Mesendoderm (in vitro differentiated cells): Measurements from ENCODE around the gene METTL23.

Experiments
- DNase-seq: peaks from one replicate; pipeline ENCODE4 v3.0.0; 2013
- H2AK5ac ChIP-seq: 2 replicates; pipeline ENCODE4 v1.6.1; 2013; ENCODE audit warnings: low read length, inconsistent platforms
- H2BK120ac ChIP-seq: 2 replicates; pipeline ENCODE4 v1.6.1; 2013; ENCODE audit warnings: low read depth, mild to moderate bottlenecking, low read length, moderate library complexity, mixed read lengths
- H2BK15ac ChIP-seq: replicated peaks from 2 replicates; pipeline ENCODE4 v1.6.1; 2013; ENCODE audit warnings: low read depth, mild to moderate bottlenecking, moderate library complexity
- H2BK5ac ChIP-seq: 2 replicates; pipeline ENCODE4 v1.6.1; 2013; ENCODE audit warnings: low read length, inconsistent platforms
- H3K18ac ChIP-seq: 2 replicates; pipeline ENCODE4 v1.6.1; 2013; ENCODE audit warnings: mild to moderate bottlenecking, low read length, mixed read lengths
- H3K23ac ChIP-seq: one replicate; pipeline ENCODE4 v1.6.1; 2013; ENCODE audit warnings: low read length
- H3K27ac ChIP-seq: 2 replicates; pipeline ENCODE4 v1.5.1; 2013; ENCODE audit warnings: low read depth, mild to moderate bottlenecking, inconsistent platforms, low read length, moderate library complexity
- H3K27me3 ChIP-seq: 2 replicates; pipeline ENCODE4 v1.6.1; 2013; ENCODE audit warnings: low read length, control low read depth, mild to moderate bottlenecking, inconsistent platforms; ENCODE audit not compliant: insufficient read depth, poor library complexity
- H3K36me3 ChIP-seq: 2 replicates; pipeline ENCODE4 v1.6.1; 2013; ENCODE audit warnings: low read length, inconsistent platforms; ENCODE audit not compliant: control insufficient read depth, insufficient read depth
- H3K4ac ChIP-seq: one replicate; pipeline ENCODE4 v1.6.1; 2013; ENCODE audit warnings: low read depth, mild to moderate bottlenecking, low read length, moderate library complexity
- H3K4me1 ChIP-seq: 2 replicates; pipeline ENCODE4 v1.6.1; 2013; ENCODE audit warnings: low read depth, low read length, inconsistent platforms; ENCODE audit not compliant: control insufficient read depth
- H3K4me2 ChIP-seq: 2 replicates; pipeline ENCODE4 v1.6.1; 2013; ENCODE audit warnings: low read length
- H3K4me3 ChIP-seq: 2 replicates; pipeline ENCODE4 v1.5.1; 2013; ENCODE audit warnings: mild to moderate bottlenecking, low read length
- H3K56ac ChIP-seq: one replicate; pipeline ENCODE4 v1.6.1; 2013; ENCODE audit warnings: low read length
- H3K79me1 ChIP-seq: 2 replicates; pipeline ENCODE4 v1.6.1; 2013; ENCODE audit warnings: low read length, inconsistent platforms
- H3K79me2 ChIP-seq: 2 replicates; pipeline ENCODE4 v1.6.1; 2013; ENCODE audit warnings: mild to moderate bottlenecking, low read length; ENCODE audit not compliant: control insufficient read depth, insufficient read depth
- H3K9ac ChIP-seq: 2 replicates; pipeline ENCODE4 v1.6.1; 2013; ENCODE audit warnings: low read length, inconsistent platforms
- H4K5ac ChIP-seq: one replicate; pipeline ENCODE4 v1.6.1; 2013; ENCODE audit warnings: low read length
- H4K8ac ChIP-seq: one replicate; pipeline ENCODE4 v1.6.1; 2013; ENCODE audit warnings: low read depth, mild to moderate bottlenecking, control low read depth, low read length, moderate library complexity
- WGBS: extraction: QIAGEN DNeasy Blood & Tissue Kit; methylation state at CpG from one replicate; pipeline ENCODE4 v1.1.7; 2013; ENCODE audit warnings: low lambda C conversion rate, missing lambda C conversion rate; ENCODE audit not compliant: insufficient coverage; ENCODE audit errors: extremely low coverage; 5-methylcytosine and 5-hydroxymethylcytosine counted together

Gene METTL23

DNA sequence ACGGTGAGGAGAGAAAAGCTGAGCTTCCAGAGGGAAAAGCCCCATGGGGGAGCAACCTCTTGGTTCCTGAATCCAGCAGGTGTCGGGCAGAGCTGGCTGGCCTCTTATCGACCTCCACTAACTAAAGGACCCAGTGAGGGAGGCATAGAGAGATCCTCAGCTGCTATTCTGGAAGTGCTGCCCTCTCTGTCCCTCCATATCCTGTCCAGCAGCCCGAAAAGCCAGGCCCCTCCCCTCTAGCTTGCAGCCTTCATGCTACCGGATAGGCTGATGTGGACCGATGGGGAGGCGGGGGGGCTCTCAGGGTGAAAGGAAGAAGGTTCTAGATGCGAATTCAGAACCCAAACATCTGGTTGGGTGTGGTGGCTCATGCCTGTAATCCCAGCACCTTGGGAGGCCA lies 40.8 kb upstream of the METTL23 start:
- H3K56ac ChIP-seq: no peak overlapping the region
- no peaks in the 10 kb centered on the region for H3K79me2 ChIP-seq
- no peak overlapping the region for H2BK5ac ChIP-seq
- no peak overlapping the region for H2BK15ac ChIP-seq
- H3K23ac ChIP-seq: no peak overlapping the region
- H3K79me1 ChIP-seq: no peaks in the 10 kb centered on the region
- no peaks in the 10 kb centered on the region for H3K4me1 ChIP-seq
- H2AK5ac ChIP-seq: no peak overlapping the region
- no peak overlapping the region for H3K27ac ChIP-seq
- H2BK120ac ChIP-seq: no peak overlapping the region
- H4K8ac ChIP-seq: no peak overlapping the region
- no peak overlapping the region for H3K18ac ChIP-seq
- DNase-seq: no peak
- no peak overlapping the region for H3K4me2 ChIP-seq
- H3K4ac ChIP-seq: no peak overlapping the region
- no peak overlapping the region for H3K9ac ChIP-seq
- no peak overlapping the region for H3K4me3 ChIP-seq
- H3K36me3 ChIP-seq: no peaks in the 10 kb centered on the region
- no peak overlapping the region for H4K5ac ChIP-seq
- H3K27me3 ChIP-seq: no peaks in the 10 kb centered on the region
- no CpG with 5 or more reads among the region's 8 CpGs for whole genome bisulfite sequencing

DNA sequence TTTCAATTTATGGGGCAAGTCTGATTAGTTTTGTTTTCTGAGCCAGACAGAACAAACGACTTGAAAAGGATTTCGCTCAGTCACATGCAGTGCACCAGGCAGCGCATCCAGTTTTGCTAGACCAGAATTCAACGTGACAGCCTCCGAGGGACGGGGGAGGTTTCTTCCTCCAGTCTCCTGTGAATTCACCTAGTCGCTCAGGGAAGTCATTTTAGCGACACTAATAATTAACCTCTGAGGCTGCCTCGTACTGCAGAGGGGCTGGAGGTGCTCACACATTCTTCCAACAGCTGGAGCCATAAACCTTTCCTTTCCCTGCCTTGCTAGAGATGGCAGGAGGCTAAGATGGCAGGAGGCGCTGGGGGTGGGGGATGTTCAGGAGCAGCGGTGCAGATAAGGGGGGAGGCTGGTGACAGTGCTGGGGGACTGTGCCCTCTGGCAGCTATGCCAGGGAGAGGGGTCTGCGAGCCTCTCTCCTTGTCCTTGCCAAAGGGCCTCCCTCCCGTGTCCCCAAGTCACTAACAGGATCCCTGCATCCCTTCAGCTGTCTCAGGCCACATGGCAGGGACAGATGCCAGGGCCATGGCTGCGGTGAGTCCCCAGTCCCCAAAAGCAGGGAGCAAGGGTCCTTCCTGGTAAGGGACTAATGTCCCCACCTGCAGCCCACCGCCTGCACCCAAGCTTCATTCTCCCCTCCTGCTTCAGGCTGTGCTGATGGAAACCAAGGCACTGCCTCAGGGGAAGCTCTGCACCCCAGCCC lies 39.9 kb upstream of the METTL23 start:
- Histone ChIP-seq H3K4me3 (no peak overlapping the region), H4K8ac (no peak overlapping the region), H3K23ac (no peak overlapping the region), H3K4ac (no peak overlapping the region), H3K79me1 (no peaks in the 10 kb centered on the region), H2BK120ac (no peak overlapping the region), H3K9ac (no peak overlapping the region), H2AK5ac (no peak overlapping the region), H2BK5ac (no peak overlapping the region), H3K18ac (no peak overlapping the region), H3K27ac (no peak overlapping the region), H3K79me2 (no peaks in the 10 kb centered on the region), H3K27me3 (no peaks in the 10 kb centered on the region), H3K36me3 (no peaks in the 10 kb centered on the region), H2BK15ac (no peak overlapping the region), H4K5ac (no peak overlapping the region), H3K4me1 (no peaks in the 10 kb centered on the region), H3K56ac (no peak overlapping the region), H3K4me2 (no peak overlapping the region)
- DNase-seq: no peak
- no CpG with 5 or more reads among the region's 15 CpGs for WGBS

DNA sequence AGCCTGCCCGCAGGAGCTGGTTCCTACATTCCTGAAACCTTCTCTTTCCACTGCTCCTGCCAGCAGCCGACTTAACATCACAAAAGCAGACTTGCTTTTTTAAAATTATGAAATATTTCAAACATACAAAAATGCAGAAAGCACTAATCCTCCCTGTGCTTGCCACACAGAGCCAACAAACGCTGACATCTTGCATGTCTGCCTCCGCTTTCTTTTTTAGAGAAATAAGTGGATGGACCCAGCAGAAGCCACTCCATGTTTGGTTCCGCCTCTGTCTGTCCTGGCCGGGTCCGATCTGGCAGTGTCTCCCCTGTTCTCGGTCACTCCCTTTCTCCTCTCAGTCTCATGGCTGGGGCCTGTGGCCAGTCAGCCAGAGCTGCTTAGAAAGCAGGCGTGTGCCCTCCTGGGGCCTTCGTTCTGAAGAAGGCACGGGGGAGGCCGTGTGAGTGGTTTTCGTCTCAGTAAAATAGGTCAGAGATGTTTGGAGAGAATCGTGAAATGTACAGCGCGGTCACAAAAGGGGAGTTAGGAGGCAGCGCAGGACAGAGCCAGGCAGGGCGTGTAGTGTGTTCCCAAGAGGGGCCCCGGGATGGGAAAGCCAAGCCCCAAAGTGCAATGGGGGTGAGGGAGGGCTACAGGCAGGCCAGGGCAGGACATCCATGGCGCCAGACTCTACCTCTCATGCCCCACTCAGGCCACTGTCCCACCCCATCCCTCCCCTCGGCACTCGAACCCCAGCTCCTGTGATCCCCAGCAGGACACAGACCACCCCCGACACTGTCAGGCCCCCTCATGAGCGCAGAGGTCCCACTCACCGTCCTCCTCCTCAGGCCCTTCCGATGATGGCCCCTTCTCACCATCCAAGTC lies 39.1 kb upstream of the METTL23 start:
- Histone ChIP-seq H2BK120ac (no peak overlapping the region), H2AK5ac (no peak overlapping the region), H3K4me3 (no peak overlapping the region), H3K23ac (no peak overlapping the region), H3K18ac (no peak overlapping the region), H3K4ac (no peak overlapping the region), H3K4me1 (no peaks in the 10 kb centered on the region), H2BK5ac (no peak overlapping the region), H3K56ac (no peak overlapping the region), H3K27me3 (no peaks in the 10 kb centered on the region), H4K8ac (no peak overlapping the region), H3K79me2 (no peaks in the 10 kb centered on the region), H3K9ac (no peak overlapping the region), H4K5ac (no peak overlapping the region), H3K36me3 (no peaks in the 10 kb centered on the region), H3K4me2 (no peak overlapping the region), H2BK15ac (no peak overlapping the region), H3K79me1 (no peaks in the 10 kb centered on the region), H3K27ac (no peak overlapping the region)
- DNase-seq: no peak
- WGBS: no CpG with 5 or more reads among the region's 26 CpGs

DNA sequence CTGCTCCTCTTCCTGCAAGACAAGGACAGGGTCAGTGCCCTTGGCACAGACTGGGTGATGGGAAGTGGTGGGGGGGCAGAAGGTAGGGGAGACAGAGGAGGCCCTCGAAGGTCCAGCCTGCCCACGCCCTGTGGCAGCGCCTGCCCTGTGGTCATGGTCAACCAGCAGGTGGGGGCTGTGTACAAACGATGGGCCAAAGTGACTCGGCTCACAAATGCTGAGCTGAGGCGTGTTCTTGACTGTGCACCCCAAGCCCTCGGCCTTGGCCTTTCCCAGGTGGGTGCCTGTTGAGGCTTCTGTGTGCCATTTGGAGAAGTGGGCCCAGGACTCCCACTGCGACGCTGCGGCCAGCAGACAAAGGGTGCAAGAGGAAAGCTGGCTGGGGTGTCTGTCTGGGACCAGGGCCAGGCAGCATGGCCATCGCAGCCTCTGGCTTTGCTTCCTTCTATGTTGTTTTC lies 38.4 kb upstream of the METTL23 start:
- H2BK15ac ChIP-seq: no peak overlapping the region
- no peak overlapping the region for H3K23ac ChIP-seq

DNA sequence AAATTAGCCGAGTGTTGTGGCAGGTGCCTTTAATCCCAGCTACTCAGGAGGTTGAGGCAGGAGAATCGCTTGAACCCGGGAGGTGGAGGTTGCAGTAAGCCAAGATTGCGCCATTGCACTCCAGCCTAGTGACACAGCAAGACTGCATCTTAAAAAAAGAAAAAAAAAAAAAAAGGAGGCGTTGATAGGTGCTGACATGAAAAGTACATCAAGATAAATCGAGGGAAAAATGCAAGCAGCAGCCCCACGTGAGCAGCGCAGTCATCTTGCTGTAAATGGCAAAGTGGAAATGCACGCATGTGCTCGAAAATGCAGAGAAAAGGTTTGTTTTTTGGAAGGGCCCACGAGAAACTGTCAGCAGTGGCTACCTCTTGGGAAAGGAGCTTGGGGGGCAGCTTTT lies 36.8 kb upstream of the METTL23 start:
- no CpG with 5 or more reads among the region's 11 CpGs for WGBS
- Histone ChIP-seq H2AK5ac (no peak overlapping the region), H3K79me1 (no peaks in the 10 kb centered on the region), H3K4me2 (no peak overlapping the region), H4K5ac (no peak overlapping the region), H3K27me3 (no peaks in the 10 kb centered on the region), H3K4ac (no peak overlapping the region), H2BK15ac (no peak overlapping the region), H4K8ac (no peak overlapping the region), H3K36me3 (no peaks in the 10 kb centered on the region), H3K79me2 (no peaks in the 10 kb centered on the region), H2BK5ac (no peak overlapping the region), H3K4me3 (no peak overlapping the region), H3K4me1 (no peaks in the 10 kb centered on the region), H3K27ac (no peak overlapping the region), H3K9ac (no peak overlapping the region), H3K56ac (no peak overlapping the region), H3K18ac (no peak overlapping the region), H2BK120ac (no peak overlapping the region), H3K23ac (no peak overlapping the region)
- no peak for DNase-seq

More for the DNA sequence above, 38.4 kb upstream of the METTL23 start:
- Histone ChIP-seq H2BK120ac (no peak overlapping the region), H2BK5ac (no peak overlapping the region), H3K36me3 (no peaks in the 10 kb centered on the region), H3K4ac (no peak overlapping the region), H4K8ac (no peak overlapping the region), H2AK5ac (no peak overlapping the region), H3K27me3 (no peaks in the 10 kb centered on the region), H3K18ac (no peak overlapping the region), H3K79me1 (no peaks in the 10 kb centered on the region), H4K5ac (no peak overlapping the region), H3K79me2 (no peaks in the 10 kb centered on the region), H3K27ac (no peak overlapping the region), H3K4me3 (no peak overlapping the region), H3K56ac (no peak overlapping the region), H3K4me2 (no peak overlapping the region), H3K4me1 (no peaks in the 10 kb centered on the region), H3K9ac (no peak overlapping the region)
- no peak for DNase-seq
- WGBS: no CpG with 5 or more reads among the region's 11 CpGs
